ENCODE results near the gene DUSP7. TPM values are rescaled to one million over a fixed set of nuclear protein-coding genes. Genes with fewer than 3 reads are reported as not detected.

DUSP7 gene
- total and polyA plus RNA-seq, 9 of the 15 experiments (the other 6 are each of a cell fraction or from before 2014, with no cell fraction given) = 0.45 to 15.8 (median 8.2) TPM

DNA sequence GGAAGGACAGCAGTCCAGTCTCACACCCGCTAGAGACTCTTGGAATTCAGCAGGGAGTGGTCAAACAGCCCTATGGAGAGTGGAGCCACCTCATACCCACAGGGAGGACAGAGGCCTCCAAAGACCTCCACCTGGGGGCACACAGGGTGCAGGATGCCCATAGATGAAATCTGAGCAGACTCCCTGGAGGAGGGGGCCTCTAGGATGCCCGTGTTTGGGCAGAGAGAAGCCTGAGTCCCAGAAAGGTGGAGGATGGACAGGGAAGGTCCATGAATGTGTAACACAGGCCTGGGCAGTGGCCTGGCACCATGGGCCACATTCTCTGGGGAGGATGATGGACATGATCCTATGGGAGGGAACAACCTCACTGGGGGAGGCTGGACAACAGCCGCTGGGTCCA is 21.7 kb downstream of the DUSP7 start:
- in situ Hi-C loops (cut with MboI) = no loop called here
- POLR2A ChIA-PET = no interaction called here

DNA sequence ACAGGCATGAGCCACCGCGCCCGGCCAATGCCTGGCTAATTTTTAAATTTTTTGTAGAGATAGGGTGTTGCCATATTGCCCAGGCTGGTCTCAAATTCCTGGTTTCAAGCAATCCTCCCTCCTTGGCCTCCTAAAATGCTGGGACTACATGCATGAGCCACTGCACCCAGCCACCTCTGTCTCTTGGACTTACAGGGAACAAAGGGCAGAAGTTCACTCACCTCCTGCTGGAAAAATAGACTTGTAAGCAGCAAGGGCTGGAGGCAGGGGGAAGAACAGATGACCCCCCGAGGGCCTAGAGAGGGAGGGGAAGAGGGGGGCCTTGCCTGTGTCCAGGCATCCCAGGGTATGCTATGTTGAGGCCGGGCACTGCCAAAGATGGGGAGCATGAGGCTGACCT is 22.2 kb downstream of the DUSP7 start:
- no peak for FAIRE-seq
- in situ Hi-C loops (cut with MboI) (no loop called here), intact Hi-C loops (cut with micrococcal nuclease) (no loop called here)
- POLR2A ChIA-PET = no interaction called here
- Histone ChIP-seq H4K20me1 (replicated peaks; ENCODE audit: control insufficient read depth, insufficient read depth, low read length) (no peaks in the 10 kb centered on the region; the same call in 1 of the 2 replicates), H3K4me1 (replicated peaks in 1 of 2; ENCODE audit: control insufficient read depth in 2 of 2, insufficient read depth in 2 of 2, low read length in 2 of 2) (peaks cover 6 to 20% of the 10 kb centered on the region in 2 experiments; a peak in 4 of 5 replicates), H3K36me3 (ENCODE audit: control insufficient read depth, insufficient read depth, low read length) (no peaks in the 10 kb centered on the region), H3K4me3 (no peak overlapping the region), H3K27me3 (ENCODE audit: control insufficient read depth in 2 of 2, insufficient read depth in 2 of 2, low read length in 2 of 2) (no peaks in the 10 kb centered on the region; a peak in 1 of 5 replicates), H3K9me1 (ENCODE audit: control insufficient read depth, insufficient read depth, low read length) (no peaks in the 10 kb centered on the region), H3K79me2 (ENCODE audit: control insufficient read depth, insufficient read depth, low read length) (no peaks in the 10 kb centered on the region), H3K9me3 (replicated peaks; ENCODE audit: control insufficient read depth, insufficient read depth, low read depth, low read length) (no peaks in the 10 kb centered on the region), H3K9ac (ENCODE audit: insufficient read depth in 1 of 2, low read depth in 2 of 2, low read length in 2 of 2) (no peak overlapping the region), H3K27ac (ENCODE audit: extremely low read depth, low read depth, low read length) (no peak overlapping the region), H3K4me2 (ENCODE audit: insufficient read depth, low read length) (no peak overlapping the region), H2AFZ (ENCODE audit: low read depth, low read length) (no peak overlapping the region)
- no peak for ATAC-seq
- no TSS peak for BruUV-seq (replicated peaks)
- DNase-seq (ENCODE audit: extremely low read depth in 1 of 4, low spot score in 3 of 4) = no peak
- CTCF ChIA-PET (ENCODE audit: low intra/inter-chr PET ratio) = no interaction called here
- WGBS (ENCODE audit: insufficient coverage, low coverage, missing lambda C conversion rate) = 29% methylated on average over 3 of the region's 5 CpGs
- TF ChIP-seq ARID1B (IDR thresholded peaks at IDR 0.05) = no peak
- TF ChIP-seq, protein P1, sequence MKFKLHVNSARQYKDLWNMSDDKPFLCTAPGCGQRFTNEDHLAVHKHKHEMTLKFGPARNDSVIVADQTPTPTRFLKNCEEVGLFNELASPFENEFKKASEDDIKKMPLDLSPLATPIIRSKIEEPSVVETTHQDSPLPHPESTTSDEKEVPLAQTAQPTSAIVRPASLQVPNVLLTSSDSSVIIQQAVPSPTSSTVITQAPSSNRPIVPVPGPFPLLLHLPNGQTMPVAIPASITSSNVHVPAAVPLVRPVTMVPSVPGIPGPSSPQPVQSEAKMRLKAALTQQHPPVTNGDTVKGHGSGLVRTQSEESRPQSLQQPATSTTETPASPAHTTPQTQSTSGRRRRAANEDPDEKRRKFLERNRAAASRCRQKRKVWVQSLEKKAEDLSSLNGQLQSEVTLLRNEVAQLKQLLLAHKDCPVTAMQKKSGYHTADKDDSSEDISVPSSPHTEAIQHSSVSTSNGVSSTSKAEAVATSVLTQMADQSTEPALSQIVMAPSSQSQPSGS (CRISPR knock-in tag; IDR thresholded peaks at IDR 0.05) = no peak
- TF ChIP-seq ZNF586 (CRISPR knock-in tag; conservative IDR thresholded peaks at IDR 0.05) = no peak
- TF ChIP-seq RBM17 (IDR thresholded peaks at IDR 0.05; ENCODE audit: borderline replicate concordance, low read depth, low read length) = no peak
- TF ChIP-seq TBP (optimal IDR thresholded peaks at IDR 0.05; ENCODE audit: low read depth, low read length) = no peak
- no peak for TF ChIP-seq ELF2 (CRISPR knock-in tag; IDR thresholded peaks at IDR 0.05)
- no peak for TF ChIP-seq SMARCE1 (IDR thresholded peaks at IDR 0.05)
- no peak for TF ChIP-seq XRCC4 (IDR thresholded peaks at IDR 0.05; ENCODE audit: extremely low read depth, insufficient read depth, insufficient read length)
- no peak for TF ChIP-seq RBM25 (IDR thresholded peaks at IDR 0.05; ENCODE audit: low read depth, low read length, severe bottlenecking)
- TF ChIP-seq FOS (IDR thresholded peaks at IDR 0.05; ENCODE audit: extremely low read depth, insufficient read length) = no peak
- TF ChIP-seq ZBTB7A (IDR thresholded peaks at IDR 0.05; ENCODE audit: borderline replicate concordance, control insufficient read depth, low read depth, low read length) = no peak

More for the DNA sequence above, 21.7 kb downstream of the DUSP7 start:
- H2AFZ ChIP-seq (ENCODE audit: low read depth, low read length) = no peak overlapping the region
- peaks cover 0 to 1% of the 10 kb centered on the region in 2 experiments; a peak in 1 of 5 replicates for H3K27me3 ChIP-seq (ENCODE audit: control insufficient read depth in 2 of 2, insufficient read depth in 2 of 2, low read length in 2 of 2)
- H4K20me1 ChIP-seq (replicated peaks; ENCODE audit: control insufficient read depth, insufficient read depth, low read length) = no peaks in the 10 kb centered on the region; the same call in 1 of the 2 replicates
- BruUV-seq (replicated peaks) = no TSS peak
- CTCF ChIA-PET (ENCODE audit: low intra/inter-chr PET ratio) = no interaction called here
- TF ChIP-seq ZNF134 (CRISPR knock-in tag; conservative IDR thresholded peaks at IDR 0.05) (no peak), ZFP36 (IDR thresholded peaks at IDR 0.05; ENCODE audit: low read depth, low read length, partially characterized antibody) (peak; percentile 92)
- no peaks in the 10 kb centered on the region for H3K9me3 ChIP-seq (replicated peaks; ENCODE audit: control insufficient read depth, insufficient read depth, low read depth, low read length)
- no peaks in the 10 kb centered on the region for H3K9me1 ChIP-seq (ENCODE audit: control insufficient read depth, insufficient read depth, low read length)
- H3K9ac ChIP-seq (ENCODE audit: insufficient read depth in 1 of 2, low read depth in 2 of 2, low read length in 2 of 2) = no peak overlapping the region
- WGBS (ENCODE audit: insufficient coverage, low coverage, missing lambda C conversion rate) = 38% methylated on average over 2 of the region's 3 CpGs
- H3K4me2 ChIP-seq (ENCODE audit: insufficient read depth, low read length) = no peak overlapping the region
- H3K36me3 ChIP-seq (ENCODE audit: control insufficient read depth, insufficient read depth, low read length) = no peaks in the 10 kb centered on the region
- ATAC-seq (no peak), DNase-seq (ENCODE audit: extremely low read depth in 1 of 4, low spot score in 3 of 4) (no peak), FAIRE-seq (no peak)
- H3K4me3 ChIP-seq = no peak overlapping the region
- intact Hi-C loops (cut with micrococcal nuclease) = no loop called here
- no peaks in the 10 kb centered on the region for H3K79me2 ChIP-seq (ENCODE audit: control insufficient read depth, insufficient read depth, low read length)
- peaks cover 2 to 15% of the 10 kb centered on the region in 2 experiments; a peak in 3 of 5 replicates for H3K4me1 ChIP-seq (replicated peaks in 1 of 2; ENCODE audit: control insufficient read depth in 2 of 2, insufficient read depth in 2 of 2, low read length in 2 of 2)
- H3K27ac ChIP-seq (ENCODE audit: extremely low read depth, low read depth, low read length) = no peak overlapping the region
